ENCODE data around the gene ROR1. TPM values are rescaled to one million over a fixed set of nuclear protein-coding genes. Genes with fewer than 3 reads are reported as not detected.

The ROR1 gene
- total and polyA plus RNA-seq, 9 of the 15 experiments (the other 6 are each of a cell fraction or from before 2014, with no cell fraction given): 0.02 TPM; not detected in 8

DNA sequence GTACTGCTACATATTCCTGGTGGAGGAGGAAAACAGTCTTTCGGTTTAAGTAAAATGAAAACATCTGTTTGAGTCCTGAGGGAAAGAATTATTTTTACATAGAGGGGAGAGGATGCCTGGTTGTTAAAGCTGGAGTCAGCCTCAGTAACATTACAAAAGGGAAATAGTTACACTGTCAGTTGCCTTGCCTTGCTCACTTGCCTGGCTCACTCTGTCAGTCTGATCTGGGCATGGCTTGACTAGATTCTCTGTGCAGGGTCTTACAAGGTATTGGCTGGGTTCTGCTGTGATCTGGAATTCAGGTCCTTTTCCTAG, 421.2 kb downstream of the ROR1 start (continued):
- TF ChIP-seq, protein P1, sequence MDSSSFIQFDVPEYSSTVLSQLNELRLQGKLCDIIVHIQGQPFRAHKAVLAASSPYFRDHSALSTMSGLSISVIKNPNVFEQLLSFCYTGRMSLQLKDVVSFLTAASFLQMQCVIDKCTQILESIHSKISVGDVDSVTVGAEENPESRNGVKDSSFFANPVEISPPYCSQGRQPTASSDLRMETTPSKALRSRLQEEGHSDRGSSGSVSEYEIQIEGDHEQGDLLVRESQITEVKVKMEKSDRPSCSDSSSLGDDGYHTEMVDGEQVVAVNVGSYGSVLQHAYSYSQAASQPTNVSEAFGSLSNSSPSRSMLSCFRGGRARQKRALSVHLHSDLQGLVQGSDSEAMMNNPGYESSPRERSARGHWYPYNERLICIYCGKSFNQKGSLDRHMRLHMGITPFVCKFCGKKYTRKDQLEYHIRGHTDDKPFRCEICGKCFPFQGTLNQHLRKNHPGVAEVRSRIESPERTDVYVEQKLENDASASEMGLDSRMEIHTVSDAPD (CRISPR knock-in tag; IDR thresholded peaks at IDR 0.05): no peak
- no peak for TF ChIP-seq ASH1L (IDR thresholded peaks at IDR 0.05; ENCODE audit: borderline replicate concordance, low read depth, partially characterized antibody)
- TF ChIP-seq GATAD2A (IDR thresholded peaks at IDR 0.05): no peak

DNA sequence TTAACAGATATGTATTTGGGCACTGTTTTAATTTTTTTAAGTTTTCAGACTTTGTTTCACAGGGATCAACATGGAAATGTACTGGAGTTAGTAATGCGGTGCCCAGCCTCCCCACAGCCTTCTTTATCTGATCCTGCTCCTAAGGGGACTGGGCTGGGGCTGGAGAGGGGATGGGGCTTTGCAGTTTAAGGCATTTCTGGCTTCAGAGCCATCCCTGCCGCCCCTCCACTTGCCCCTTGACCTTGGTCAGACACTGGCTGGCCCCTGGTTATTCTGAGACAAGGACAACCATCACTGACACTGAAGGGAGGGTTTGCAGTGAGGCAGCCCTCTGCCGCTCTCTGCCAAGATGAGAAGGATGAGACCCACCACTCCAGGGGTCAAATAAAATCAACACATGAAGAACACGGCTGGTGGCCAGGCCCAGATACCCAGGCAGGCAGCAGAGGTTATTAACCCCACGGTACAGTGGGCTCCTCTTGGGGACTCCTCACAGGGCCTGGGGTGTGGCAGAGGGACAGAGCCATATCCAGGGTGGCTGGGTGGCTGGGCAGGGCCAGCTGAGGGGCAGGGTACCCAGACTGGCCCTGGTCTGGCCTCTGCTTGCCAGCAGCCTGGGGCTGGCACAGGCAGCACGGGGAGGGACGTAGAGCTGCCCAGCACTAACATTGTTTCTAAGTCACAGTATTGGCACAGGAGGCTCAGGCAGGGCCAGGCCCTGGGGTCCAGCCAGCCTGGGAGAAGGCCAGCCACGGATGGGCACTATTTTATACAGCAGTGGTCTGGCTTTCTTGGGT, 422.5 kb downstream of the ROR1 start:
- H3K4me2 ChIP-seq (ENCODE audit: insufficient read depth, low read length): no peak overlapping the region
- intact Hi-C loops (cut with micrococcal nuclease) (no loop called here), in situ Hi-C loops (cut with MboI) (no loop called here)
- H3K36me3 ChIP-seq (ENCODE audit: control insufficient read depth, insufficient read depth, low read length): no peaks in the 10 kb centered on the region
- H3K9ac ChIP-seq (ENCODE audit: insufficient read depth in 1 of 2, low read depth in 2 of 2, low read length in 2 of 2): no peak overlapping the region
- POLR2A ChIA-PET: interaction anchor here (0.6 kb wide), 1 partner anchor 57 kb away, joined by 3 read pairs; no protein-coding TSS in a partner anchor
- ATAC-seq: no peak
- no peaks in the 10 kb centered on the region for H4K20me1 ChIP-seq (replicated peaks; ENCODE audit: control insufficient read depth, insufficient read depth, low read length)
- H3K9me1 ChIP-seq (ENCODE audit: control insufficient read depth, insufficient read depth, low read length): no peaks in the 10 kb centered on the region
- WGBS (ENCODE audit: insufficient coverage, low coverage, missing lambda C conversion rate): 0% methylated on average over 8 of the region's 8 CpGs
- no peaks in the 10 kb centered on the region for H3K79me2 ChIP-seq (ENCODE audit: control insufficient read depth, insufficient read depth, low read length)
- H3K4me1 ChIP-seq (replicated peaks in 1 of 2; ENCODE audit: control insufficient read depth in 2 of 2, insufficient read depth in 2 of 2, low read length in 2 of 2): no peaks in the 10 kb centered on the region
- no TSS peak for BruUV-seq (replicated peaks)
- CTCF ChIA-PET (ENCODE audit: low intra/inter-chr PET ratio): no interaction called here
- no peaks in the 10 kb centered on the region for H3K9me3 ChIP-seq (replicated peaks; ENCODE audit: control insufficient read depth, insufficient read depth, low read depth, low read length)
- H3K27ac ChIP-seq (ENCODE audit: extremely low read depth, low read depth, low read length): no peak overlapping the region
- DNase-seq (ENCODE audit: extremely low read depth in 1 of 4, low spot score in 3 of 4): no peak
- TF ChIP-seq ELF2 (CRISPR knock-in tag; IDR thresholded peaks at IDR 0.05) (no peak), ZNF589 (CRISPR knock-in tag; IDR thresholded peaks at IDR 0.05; ENCODE audit: low read depth) (no peak), JUNB (CRISPR knock-in tag; conservative IDR thresholded peaks at IDR 0.05) (no peak), PHTF2 (CRISPR knock-in tag; IDR thresholded peaks at IDR 0.05) (no peak), NCOA2 (IDR thresholded peaks at IDR 0.05; ENCODE audit: partially characterized antibody in 2 of 2) (no peak), XRCC5 (IDR thresholded peaks at IDR 0.05; ENCODE audit: low read depth, low read length) (no peak), SAFB (IDR thresholded peaks at IDR 0.05; ENCODE audit: borderline replicate concordance, low read depth, low read length) (no peak), SRSF9 (IDR thresholded peaks at IDR 0.05; ENCODE audit: borderline replicate concordance, low read depth, low read length) (no peak), ZNF583 (CRISPR knock-in tag; IDR thresholded peaks at IDR 0.05) (no peak)
- TF ChIP-seq, protein P2, sequence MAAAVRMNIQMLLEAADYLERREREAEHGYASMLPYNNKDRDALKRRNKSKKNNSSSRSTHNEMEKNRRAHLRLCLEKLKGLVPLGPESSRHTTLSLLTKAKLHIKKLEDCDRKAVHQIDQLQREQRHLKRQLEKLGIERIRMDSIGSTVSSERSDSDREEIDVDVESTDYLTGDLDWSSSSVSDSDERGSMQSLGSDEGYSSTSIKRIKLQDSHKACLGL (CRISPR knock-in tag; IDR thresholded peaks at IDR 0.05; ENCODE audit: borderline replicate concordance, poor library complexity, severe bottlenecking): no peak
- TF ChIP-seq, protein P3, sequence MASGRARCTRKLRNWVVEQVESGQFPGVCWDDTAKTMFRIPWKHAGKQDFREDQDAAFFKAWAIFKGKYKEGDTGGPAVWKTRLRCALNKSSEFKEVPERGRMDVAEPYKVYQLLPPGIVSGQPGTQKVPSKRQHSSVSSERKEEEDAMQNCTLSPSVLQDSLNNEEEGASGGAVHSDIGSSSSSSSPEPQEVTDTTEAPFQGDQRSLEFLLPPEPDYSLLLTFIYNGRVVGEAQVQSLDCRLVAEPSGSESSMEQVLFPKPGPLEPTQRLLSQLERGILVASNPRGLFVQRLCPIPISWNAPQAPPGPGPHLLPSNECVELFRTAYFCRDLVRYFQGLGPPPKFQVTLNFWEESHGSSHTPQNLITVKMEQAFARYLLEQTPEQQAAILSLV (tag; IDR thresholded peaks at IDR 0.05): no peak
- TF ChIP-seq, protein P4, sequence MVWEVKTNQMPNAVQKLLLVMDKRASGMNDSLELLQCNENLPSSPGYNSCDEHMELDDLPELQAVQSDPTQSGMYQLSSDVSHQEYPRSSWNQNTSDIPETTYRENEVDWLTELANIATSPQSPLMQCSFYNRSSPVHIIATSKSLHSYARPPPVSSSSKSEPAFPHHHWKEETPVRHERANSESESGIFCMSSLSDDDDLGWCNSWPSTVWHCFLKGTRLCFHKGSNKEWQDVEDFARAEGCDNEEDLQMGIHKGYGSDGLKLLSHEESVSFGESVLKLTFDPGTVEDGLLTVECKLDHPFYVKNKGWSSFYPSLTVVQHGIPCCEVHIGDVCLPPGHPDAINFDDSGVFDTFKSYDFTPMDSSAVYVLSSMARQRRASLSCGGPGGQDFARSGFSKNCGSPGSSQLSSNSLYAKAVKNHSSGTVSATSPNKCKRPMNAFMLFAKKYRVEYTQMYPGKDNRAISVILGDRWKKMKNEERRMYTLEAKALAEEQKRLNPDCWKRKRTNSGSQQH (CRISPR knock-in tag; IDR thresholded peaks at IDR 0.05): no peak
- TF ChIP-seq, protein P1 (CRISPR knock-in tag; IDR thresholded peaks at IDR 0.05): no peak
- H3K4me3 ChIP-seq: no peak overlapping the region
- H3K27me3 ChIP-seq (ENCODE audit: control insufficient read depth in 2 of 2, insufficient read depth in 2 of 2, low read length in 2 of 2): peaks cover 0 to 5% of the 10 kb centered on the region in 2 experiments; a peak in 2 of 5 replicates
- no peak for FAIRE-seq
- no peak overlapping the region for H2AFZ ChIP-seq (ENCODE audit: low read depth, low read length)
